ENCODE measurements around the gene CMSS1.
A peak's percentile ranks its signal among the peaks of the same experiment; 100 is the strongest.

Gene CMSS1

GRCh38 chr3:100197876-100198275 lies 380.2 kb downstream of the CMSS1 start:
- DNase-seq = no peak

DNA sequence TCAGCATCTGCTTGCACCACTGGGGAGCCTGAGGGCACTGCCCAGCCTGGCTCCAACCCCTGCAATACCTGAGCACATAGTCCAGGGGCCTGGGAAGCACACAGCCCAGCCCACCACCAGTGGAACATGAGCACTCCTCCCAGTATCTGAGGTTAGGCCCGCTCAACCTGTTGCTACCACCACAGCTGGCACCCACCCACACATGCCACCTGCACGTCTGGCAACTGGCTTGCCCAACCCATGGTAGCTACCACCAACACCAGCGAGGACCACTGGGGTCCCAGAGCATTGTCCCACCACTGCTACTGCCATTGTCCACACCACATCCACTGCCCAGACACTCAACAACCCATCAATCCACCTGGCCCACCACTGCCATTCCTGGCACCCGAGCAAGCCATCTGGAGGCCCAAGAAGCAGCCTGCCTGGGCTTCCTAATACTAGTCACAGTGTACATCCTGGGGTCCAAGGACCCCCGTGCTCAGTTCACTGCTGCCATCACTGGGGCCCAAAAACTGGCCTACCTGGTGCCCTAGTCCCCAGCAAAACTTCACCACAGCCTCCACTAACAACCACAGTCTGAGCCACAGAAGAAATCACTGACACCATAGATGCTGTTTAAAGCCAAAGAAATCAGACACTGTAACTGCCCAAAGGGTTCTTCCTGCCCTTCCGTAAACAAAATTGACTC lies 381.1 kb downstream of the CMSS1 start:
- DNase-seq = no peak

DNA sequence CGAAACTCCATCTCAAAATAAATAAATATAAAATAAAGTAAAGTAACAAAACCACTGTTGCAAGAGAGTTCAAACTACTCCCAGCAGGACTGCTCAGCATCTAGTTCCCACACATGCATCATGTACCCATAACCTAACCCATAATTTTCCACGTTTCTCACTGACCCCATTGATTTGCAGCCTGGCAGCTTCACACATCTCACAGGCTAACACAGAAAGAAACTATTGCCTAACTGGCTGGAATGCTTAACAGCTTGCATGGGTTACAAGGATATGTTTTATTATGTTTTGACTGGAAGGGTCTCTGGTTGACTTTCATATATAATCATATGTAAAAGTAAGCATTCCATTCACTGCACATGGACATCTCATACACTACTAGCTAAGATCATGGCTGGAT lies 387.5 kb downstream of the CMSS1 start:
- DNase-seq = no peak

- DNase-seq = no peak
These were observed 389.0 kb downstream of the CMSS1 start for GRCh38 chr3:100206687-100207086.

GRCh38 chr3:100207886-100208285 lies 390.2 kb downstream of the CMSS1 start:
- no peak for DNase-seq

- no peak for DNase-seq
These were observed 391.5 kb downstream of the CMSS1 start for GRCh38 chr3:100209169-100209568.

DNA sequence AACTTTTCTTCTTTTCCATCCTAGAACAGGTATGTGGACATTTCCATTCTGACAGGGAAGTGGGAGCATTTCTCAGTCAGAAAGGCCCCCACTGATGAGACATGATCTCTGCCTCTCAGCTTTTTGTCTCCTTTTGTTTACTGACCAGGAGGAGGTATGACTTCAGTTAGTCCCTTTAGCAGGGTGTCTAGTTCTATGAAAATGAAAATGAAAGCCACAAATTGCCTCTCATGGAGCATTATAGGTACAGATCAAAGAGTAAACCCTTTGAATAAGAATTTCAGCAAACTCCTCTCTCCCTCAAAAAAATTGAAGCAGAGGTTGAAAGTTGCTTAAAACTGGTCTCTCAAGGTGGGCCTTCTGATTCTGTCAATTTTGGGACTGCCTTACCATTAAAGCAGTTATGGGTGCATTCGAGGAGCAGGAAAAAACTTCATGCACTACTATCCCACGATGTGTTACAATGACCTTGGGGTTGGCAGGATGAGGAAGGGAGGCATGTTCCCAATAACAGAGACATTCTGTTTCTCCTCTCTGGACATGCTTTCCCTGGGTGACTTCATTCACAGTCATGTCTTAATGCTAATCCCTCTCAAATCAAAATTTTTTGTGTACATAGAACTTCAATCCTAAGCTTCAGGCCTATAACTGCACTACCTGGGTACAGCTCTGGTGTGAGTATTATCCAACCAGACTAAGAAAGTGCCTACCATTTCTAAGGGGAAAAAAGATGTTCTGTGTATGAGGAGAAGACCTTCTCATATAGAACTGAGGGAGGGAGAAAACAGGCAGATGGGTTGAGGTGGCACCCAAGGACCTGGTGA lies 392.5 kb downstream of the CMSS1 start:
- DNase-seq = peak in 2 of 5 experiments; percentile 1 to 76

- peak in 2 of 5 experiments; percentile 19 to 67 for DNase-seq
These were observed 393.1 kb downstream of the CMSS1 start for GRCh38 chr3:100210772-100211135.

- DNase-seq = no peak
These were observed 396.4 kb downstream of the CMSS1 start for GRCh38 chr3:100213891-100214573.

DNA sequence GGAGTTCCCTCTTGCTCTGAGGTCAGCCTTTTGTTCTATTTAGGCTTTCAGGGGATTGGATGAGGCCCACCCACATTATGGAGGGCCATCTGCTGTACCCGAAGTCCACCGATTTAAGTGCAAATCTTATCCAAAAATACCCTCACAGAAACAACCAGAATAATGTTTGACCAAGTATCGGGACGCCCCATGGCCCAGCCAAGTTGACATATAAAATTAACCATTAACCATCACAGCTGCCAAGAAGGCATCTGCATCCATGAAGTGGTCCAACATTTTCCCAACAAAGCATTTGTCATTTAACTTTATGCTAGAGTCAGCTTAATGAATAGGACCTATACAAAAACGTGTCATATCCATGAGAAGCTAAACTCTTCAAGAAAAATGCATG lies 396.9 kb downstream of the CMSS1 start:
- no peak for DNase-seq

- DNase-seq = no peak
These were observed 399.1 kb downstream of the CMSS1 start for GRCh38 chr3:100216713-100217112.

- peak in 1 of 5 experiments; percentile 12 for DNase-seq
These were observed 403.5 kb downstream of the CMSS1 start for GRCh38 chr3:100221159-100221558.

DNA sequence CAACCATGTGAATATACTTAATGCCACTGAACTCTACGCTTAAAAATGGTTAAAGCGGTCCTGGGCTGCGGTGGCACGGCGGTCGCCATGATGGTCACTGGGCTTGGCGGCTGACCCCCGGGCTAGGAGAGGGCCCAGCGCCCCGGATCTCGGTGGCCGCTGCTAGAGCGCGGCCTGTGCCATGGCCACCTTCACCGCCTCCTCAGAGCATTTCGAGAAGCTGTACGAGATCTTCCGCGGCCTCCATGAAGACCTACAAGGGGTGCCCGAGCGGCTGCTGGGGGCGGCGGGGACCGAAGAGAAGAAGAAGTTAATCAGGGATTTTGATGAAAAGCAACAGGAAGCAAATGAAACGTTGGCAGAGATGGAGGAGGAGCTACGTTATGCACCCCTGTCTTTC lies 407.5 kb downstream of the CMSS1 start:
- DNase-seq = no peak

- DNase-seq = no peak
These were observed 408.2 kb downstream of the CMSS1 start for GRCh38 chr3:100225883-100226282.

GRCh38 chr3:100226712-100227429 lies 409.2 kb downstream of the CMSS1 start:
- no peak for DNase-seq

GRCh38 chr3:100227511-100227921 lies 409.9 kb downstream of the CMSS1 start:
- DNase-seq = no peak

GRCh38 chr3:100228247-100228646 lies 410.6 kb downstream of the CMSS1 start:
- no peak for DNase-seq

DNA sequence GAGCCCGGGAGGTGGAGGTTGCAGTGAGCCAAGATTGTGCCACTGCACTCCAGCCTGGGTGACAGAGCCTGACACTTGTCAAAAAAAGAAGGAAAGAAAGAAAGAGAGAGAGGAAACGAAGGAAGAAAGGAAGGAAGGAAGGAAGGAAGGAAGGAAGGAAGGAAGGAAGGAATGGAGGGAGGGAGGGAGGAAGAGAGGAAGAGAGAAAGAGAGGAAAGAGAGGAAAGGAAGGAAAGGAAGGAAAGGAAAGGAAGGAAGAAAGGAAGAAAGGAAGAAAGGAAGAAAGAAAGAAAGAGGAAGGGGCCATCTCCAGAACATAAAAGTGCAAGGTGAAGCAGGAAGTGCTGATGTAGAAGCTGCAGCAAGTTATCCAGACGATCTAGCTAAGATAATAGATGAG lies 411.5 kb downstream of the CMSS1 start:
- DNase-seq = peak in 1 of 5 experiments; percentile 16

GRCh38 chr3:100230710-100231109 lies 413.0 kb downstream of the CMSS1 start:
- DNase-seq = no peak
